GM23338 (cell line): ENCODE results near the gene PLPP4.

ENCODE experiments used
- CTCF ChIP-seq, 2 experiments: fragments of 200-600 bp in 1 of 2; sonication (generic) in 1 of 2; conservative IDR thresholded peaks; 2 replicates each; pipeline versions ENCODE4 v1.5.1 to v1.6.1; 2016 to 2017; ENCODE audit warnings: antibody characterized with exemption in 2 of 2, low read depth in 2 of 2, mild to moderate bottlenecking in 2 of 2, moderate library complexity in 1 of 2
- EZH2 ChIP-seq: fragments of 200-600 bp; sonication (generic); IDR thresholded peaks from one replicate; pipeline ENCODE4 v1.8.0; 2017; ENCODE audit warnings: antibody characterized with exemption, mild to moderate bottlenecking, low read depth; ENCODE audit not compliant: unreplicated experiment
- EZH2phosphoT487 ChIP-seq: fragments of 200-600 bp; sonication (generic); IDR thresholded peaks from one replicate; pipeline ENCODE4 v1.8.1; 2018; ENCODE audit warnings: antibody characterized with exemption; ENCODE audit not compliant: unreplicated experiment

- TF ChIP-seq EZH2 (no peak), CTCF (conservative IDR thresholded peaks at IDR 0.05; ENCODE audit: low read depth in 2 of 2) (no peak), EZH2phosphoT487 (no peak)
Measured at GRCh38 chr10:120466006-120466405, 9.0 kb downstream of the PLPP4 start.
